GM21390 (cell line): Measurements from ENCODE around the gene NCK2.

Experiments used
- ATAC-seq: cut with Tn5 transposase; IDR thresholded peaks from one replicate; pipeline ENCODE4 v1.9.1; 2021; ENCODE audit not compliant: unreplicated experiment

The NCK2 gene

GRCh38 chr2:105868060-105868459, 123.3 kb downstream of the NCK2 start:
- no peak for ATAC-seq

- no peak for ATAC-seq
Observed at GRCh38 chr2:105869341-105869740, 124.6 kb downstream of the NCK2 start.

GRCh38 chr2:105870062-105870461, 125.3 kb downstream of the NCK2 start:
- no peak for ATAC-seq

GRCh38 chr2:105870858-105871257, 126.1 kb downstream of the NCK2 start:
- no peak for ATAC-seq

- no peak for ATAC-seq
Observed at GRCh38 chr2:105872142-105872728, 127.5 kb downstream of the NCK2 start.

GRCh38 chr2:105872830-105873229, 128.1 kb downstream of the NCK2 start:
- no peak for ATAC-seq

- ATAC-seq, result peak; percentile 4
Observed at GRCh38 chr2:105873281-105873680, 128.6 kb downstream of the NCK2 start.

GRCh38 chr2:105873721-105874120, 129.0 kb downstream of the NCK2 start:
- ATAC-seq, result peak; percentile 82

GRCh38 chr2:105874466-105874865, 129.8 kb downstream of the NCK2 start:
- no peak for ATAC-seq

- ATAC-seq, result no peak
Observed at GRCh38 chr2:105875241-105875640, 130.5 kb downstream of the NCK2 start.

GRCh38 chr2:105876191-105876590, 131.5 kb downstream of the NCK2 start:
- ATAC-seq, result no peak

GRCh38 chr2:105877945-105878344, 133.2 kb downstream of the NCK2 start:
- ATAC-seq, result no peak

GRCh38 chr2:105879106-105879802, 134.5 kb downstream of the NCK2 start:
- no peak for ATAC-seq

- no peak for ATAC-seq
Observed at GRCh38 chr2:105879803-105880300, 135.1 kb downstream of the NCK2 start.

GRCh38 chr2:105880637-105881036, 135.9 kb downstream of the NCK2 start:
- ATAC-seq, result no peak

- no peak for ATAC-seq
Observed at GRCh38 chr2:105881286-105882136, 136.8 kb downstream of the NCK2 start.

- no peak for ATAC-seq
Observed at GRCh38 chr2:105882341-105882740, 137.6 kb downstream of the NCK2 start.

- ATAC-seq, result no peak
Observed at GRCh38 chr2:105882920-105883435, 138.3 kb downstream of the NCK2 start.

- no peak for ATAC-seq
Observed at GRCh38 chr2:105883911-105884694, 139.4 kb downstream of the NCK2 start.

GRCh38 chr2:105885456-105885855, 140.7 kb downstream of the NCK2 start:
- no peak for ATAC-seq

GRCh38 chr2:105886029-105886454, 141.3 kb downstream of the NCK2 start:
- ATAC-seq, result no peak
